ENCODE results near the gene RERGL. TPM values are rescaled to one million over a fixed set of nuclear protein-coding genes. Genes with fewer than 3 reads are reported as not detected.

The RERGL gene
- total RNA-seq: not detected in 2 replicates

GRCh38 chr12:18090093-18090492 lies at the start of gene RERGL:
Gene RERGL, minus strand, starts transcription at chr12:18090193. Its CDS starts 53 bp downstream, at chr12:18090140.

Other genes with a start within 250 kb of the RERGL start
- gene PIK3C2G, start 171.3 kb upstream of the RERGL start, total RNA-seq: 0.28 and 1.7 TPM in 2 replicates